Breast epithelium (tissue), 4 donors: Measurements from ENCODE around the gene UBE2G1. TPM values are rescaled to one million over a fixed set of nuclear protein-coding genes. Genes with fewer than 3 reads are reported as not detected.

Experiments
- DNase-seq, 2 donors: peaks; one replicate each; pipeline ENCODE4 v3.0.0-alpha.2; 2019; ENCODE audit warnings: low spot score in 2 of 2
- H3K27ac ChIP-seq, 2 donors: fragments of 200-600 bp; sonication (generic) in 1 of 2; one replicate each; pipeline ENCODE4 v1.5.1; 2016 to 2019; ENCODE audit warnings: mild to moderate bottlenecking in 1 of 2
- H3K27me3 ChIP-seq, 2 donors: fragments of 200-600 bp; sonication (generic) in 1 of 2; one replicate each; pipeline versions ENCODE4 v1.5.1 to v1.6.0; 2017 to 2019; ENCODE audit warnings: control low read depth in 1 of 2, mild to moderate bottlenecking in 1 of 2
- H3K36me3 ChIP-seq: fragments of 200-600 bp; one replicate; pipeline ENCODE4 v1.5.1; 2019
- H3K4me1 ChIP-seq, 2 donors: fragments of 200-600 bp; sonication (generic); one replicate each; pipeline ENCODE4 v1.5.1; 2016 to 2019; ENCODE audit warnings: control low read depth in 1 of 2
- H3K4me3 ChIP-seq, 3 donors: fragments of 200-600 bp; sonication (generic); 1 replicate in 2 of 3; 2 replicates in 1 of 3; pipeline ENCODE4 v1.5.1; 2016 to 2019; ENCODE audit warnings: mild to moderate bottlenecking in 3 of 3, moderate library complexity in 2 of 3
- H3K9me3 ChIP-seq, 2 donors: fragments of 200-600 bp; sonication (generic) in 1 of 2; one replicate each; pipeline ENCODE4 v1.5.1; 2016 to 2019; ENCODE audit warnings: control low read depth in 1 of 2
- POLR2A ChIP-seq: fragments of 450-650 bp; IDR thresholded peaks from one replicate; pipeline ENCODE4 v1.6.1; 2016; ENCODE audit warnings: antibody characterized with exemption, mild to moderate bottlenecking, moderate library complexity
- POLR2AphosphoS5 ChIP-seq, 3 donors: sonication (generic); formaldehyde crosslinking; IDR thresholded peaks; one replicate each; pipeline ENCODE4 v1.6.1; 2017; ENCODE audit warnings: antibody characterized with exemption in 3 of 3
- intact Hi-C: fragments of 100-400 bp; cut with DNase I; formaldehyde crosslinking; loops from one replicate; pipeline ENCODE4 v1.15.1; 2023; ENCODE audit warnings: low total_unique reads
- total RNA-seq, 3 donors: library from RNA; depleted of rRNA; stranded (reverse); fragments of >200 nt; gene quantifications; one replicate each; pipeline ENCODE4 v1.1.0, GENCODE V29; 2016
- TF ChIP-seq, protein P1 (sequence below), 3 donors: fragments of 450-650 bp; IDR thresholded peaks; one replicate each; pipeline ENCODE4 v1.5.1; 2016 to 2017; ENCODE audit warnings: antibody characterized with exemption in 3 of 3, mild to moderate bottlenecking in 3 of 3, moderate library complexity in 3 of 3

UBE2G1 gene
- total RNA-seq, 3 donors from 2014 or later = 43.3 to 56.5 (median 43.4) TPM

DNA sequence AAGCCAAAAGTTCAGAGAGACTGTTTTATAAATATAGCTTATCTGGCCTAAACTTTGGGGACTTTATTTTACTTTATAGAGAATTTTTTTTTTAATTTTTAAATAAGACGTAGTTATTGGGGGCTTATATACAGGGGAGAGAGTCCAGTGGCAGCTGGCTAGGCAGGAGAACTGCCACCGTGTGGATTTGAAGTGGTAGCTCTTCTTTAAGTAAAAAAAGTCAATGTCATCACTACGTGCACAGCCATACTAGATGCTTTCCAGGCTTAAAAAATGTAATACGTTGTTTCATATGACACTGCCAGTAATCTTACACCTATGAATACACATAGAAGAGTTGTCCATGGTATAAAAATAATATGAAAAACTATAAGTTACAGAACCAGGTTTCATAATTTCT is 70.8 kb downstream of the UBE2G1 start:
- intact Hi-C loops = no loop called here
- Histone ChIP-seq H3K9me3 (no peaks in the 10 kb centered on the region), H3K4me3 (no peak overlapping the region), H3K27me3 (no peaks in the 10 kb centered on the region), H3K4me1 (no peaks in the 10 kb centered on the region), H3K36me3 (no peaks in the 10 kb centered on the region), H3K27ac (no peak overlapping the region)
- TF ChIP-seq, protein P1, sequence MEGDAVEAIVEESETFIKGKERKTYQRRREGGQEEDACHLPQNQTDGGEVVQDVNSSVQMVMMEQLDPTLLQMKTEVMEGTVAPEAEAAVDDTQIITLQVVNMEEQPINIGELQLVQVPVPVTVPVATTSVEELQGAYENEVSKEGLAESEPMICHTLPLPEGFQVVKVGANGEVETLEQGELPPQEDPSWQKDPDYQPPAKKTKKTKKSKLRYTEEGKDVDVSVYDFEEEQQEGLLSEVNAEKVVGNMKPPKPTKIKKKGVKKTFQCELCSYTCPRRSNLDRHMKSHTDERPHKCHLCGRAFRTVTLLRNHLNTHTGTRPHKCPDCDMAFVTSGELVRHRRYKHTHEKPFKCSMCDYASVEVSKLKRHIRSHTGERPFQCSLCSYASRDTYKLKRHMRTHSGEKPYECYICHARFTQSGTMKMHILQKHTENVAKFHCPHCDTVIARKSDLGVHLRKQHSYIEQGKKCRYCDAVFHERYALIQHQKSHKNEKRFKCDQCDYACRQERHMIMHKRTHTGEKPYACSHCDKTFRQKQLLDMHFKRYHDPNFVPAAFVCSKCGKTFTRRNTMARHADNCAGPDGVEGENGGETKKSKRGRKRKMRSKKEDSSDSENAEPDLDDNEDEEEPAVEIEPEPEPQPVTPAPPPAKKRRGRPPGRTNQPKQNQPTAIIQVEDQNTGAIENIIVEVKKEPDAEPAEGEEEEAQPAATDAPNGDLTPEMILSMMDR (IDR thresholded peaks at IDR 0.05) = no peak
- TF ChIP-seq POLR2A (no peak), POLR2AphosphoS5 (IDR thresholded peaks at IDR 0.05) (no peak)
- DNase-seq = no peak

DNA sequence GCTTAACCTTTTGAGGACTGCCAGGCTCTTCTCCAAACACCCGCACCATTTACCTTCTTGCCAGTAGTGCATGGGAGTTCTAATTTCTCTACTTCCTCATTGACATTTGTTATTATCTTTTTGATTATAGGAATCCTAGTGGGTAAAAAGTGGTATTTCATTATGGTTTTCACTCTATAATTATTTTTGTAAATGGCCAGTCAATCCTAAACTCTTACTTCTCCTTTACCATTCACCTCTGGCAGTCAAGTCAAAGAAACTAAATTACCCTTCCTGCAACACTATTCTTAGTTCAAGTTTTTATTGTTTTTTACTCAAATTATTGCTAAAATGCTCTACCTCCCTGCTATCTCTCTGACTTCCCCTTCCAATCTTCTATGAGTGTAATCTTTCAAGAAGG is 72.9 kb downstream of the UBE2G1 start:
- no peak for DNase-seq
- no peaks in the 10 kb centered on the region for H3K9me3 ChIP-seq
- no peak overlapping the region for H3K4me3 ChIP-seq
- H3K36me3 ChIP-seq = no peaks in the 10 kb centered on the region
- no peak overlapping the region for H3K27ac ChIP-seq
- no peaks in the 10 kb centered on the region for H3K4me1 ChIP-seq
- H3K27me3 ChIP-seq = no peaks in the 10 kb centered on the region
- TF ChIP-seq, protein P1 (IDR thresholded peaks at IDR 0.05) = no peak
- no peak for TF ChIP-seq POLR2A
- TF ChIP-seq POLR2AphosphoS5 (IDR thresholded peaks at IDR 0.05) = no peak
- intact Hi-C loops = no loop called here

DNA sequence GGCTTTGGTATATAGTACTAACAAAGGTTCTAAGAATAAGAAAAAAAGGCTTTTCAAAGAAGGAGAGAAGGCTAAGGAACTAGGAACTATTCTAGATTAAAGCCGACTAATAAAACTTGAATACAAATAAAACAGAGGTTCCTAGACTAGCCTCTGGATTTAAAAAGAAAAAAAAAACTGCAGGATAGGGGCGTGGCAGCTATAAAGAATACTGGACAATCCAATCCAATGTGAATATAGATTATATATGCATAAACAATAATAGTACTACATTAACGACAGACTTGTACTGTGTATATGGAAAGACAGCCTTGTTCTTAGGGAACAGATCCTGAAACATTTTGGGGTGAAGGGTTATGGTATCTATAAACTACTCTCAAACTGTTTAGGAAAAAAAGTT is 78.8 kb downstream of the UBE2G1 start:
- no peaks in the 10 kb centered on the region for H3K27me3 ChIP-seq
- no peaks in the 10 kb centered on the region for H3K4me1 ChIP-seq
- intact Hi-C loops = no loop called here
- H3K4me3 ChIP-seq = no peak overlapping the region
- no peaks in the 10 kb centered on the region for H3K9me3 ChIP-seq
- no peaks in the 10 kb centered on the region for H3K36me3 ChIP-seq
- no peak for DNase-seq
- TF ChIP-seq, protein P1 (IDR thresholded peaks at IDR 0.05) = no peak
- TF ChIP-seq POLR2AphosphoS5 (IDR thresholded peaks at IDR 0.05) (no peak), POLR2A (no peak)
- H3K27ac ChIP-seq = no peak overlapping the region

DNA sequence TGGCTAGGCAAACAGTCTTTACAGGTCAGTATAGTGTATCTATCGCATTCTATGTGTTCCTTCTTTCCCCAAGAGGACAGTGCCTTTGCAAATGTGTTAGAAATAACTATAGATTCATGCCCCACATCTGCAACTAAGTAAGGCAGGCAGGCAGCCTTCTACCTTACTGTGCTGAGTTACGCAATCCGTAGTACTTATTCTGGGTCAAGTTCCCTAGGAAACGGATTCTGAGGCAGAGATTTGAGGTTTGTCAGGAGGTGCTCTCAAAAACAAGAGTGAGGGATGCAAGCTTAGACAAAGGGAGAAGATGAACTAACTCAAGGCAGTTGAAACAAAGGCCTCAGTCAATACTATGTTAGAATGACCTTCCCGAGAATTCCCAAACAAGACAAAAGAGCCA is 90.0 kb downstream of the UBE2G1 start:
- DNase-seq = no peak
- H3K4me1 ChIP-seq = no peaks in the 10 kb centered on the region
- no peaks in the 10 kb centered on the region for H3K9me3 ChIP-seq
- no peaks in the 10 kb centered on the region for H3K27me3 ChIP-seq
- no peak overlapping the region for H3K4me3 ChIP-seq
- TF ChIP-seq, protein P1 (IDR thresholded peaks at IDR 0.05) = no peak
- TF ChIP-seq POLR2AphosphoS5 (IDR thresholded peaks at IDR 0.05) = no peak
- TF ChIP-seq POLR2A = no peak
- H3K36me3 ChIP-seq = no peaks in the 10 kb centered on the region
- H3K27ac ChIP-seq = no peak overlapping the region
- intact Hi-C loops = no loop called here

DNA sequence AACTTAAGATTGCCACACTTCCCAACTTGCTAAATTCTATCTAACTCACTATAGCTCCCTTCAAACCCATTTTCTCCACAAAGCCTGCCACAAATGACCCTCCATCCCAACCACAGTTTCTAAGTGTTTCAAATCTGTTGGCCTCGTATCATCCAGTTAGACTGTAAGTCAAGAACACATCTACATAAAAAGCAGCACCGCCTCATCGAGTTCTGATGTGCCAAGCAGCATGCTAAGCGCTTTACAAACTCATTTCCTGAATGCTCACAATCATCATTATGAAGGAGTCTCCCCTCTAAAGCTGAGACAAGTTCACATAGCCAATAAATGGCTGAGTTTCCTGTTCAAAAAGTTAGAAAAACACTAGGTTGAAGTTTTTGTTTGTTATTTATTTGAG is 93.5 kb downstream of the UBE2G1 start:
- Histone ChIP-seq H3K4me1 (no peaks in the 10 kb centered on the region), H3K27me3 (no peaks in the 10 kb centered on the region), H3K4me3 (no peak overlapping the region), H3K36me3 (no peaks in the 10 kb centered on the region), H3K9me3 (no peaks in the 10 kb centered on the region), H3K27ac (no peak overlapping the region)
- no peak for TF ChIP-seq POLR2AphosphoS5 (IDR thresholded peaks at IDR 0.05)
- TF ChIP-seq, protein P1 (IDR thresholded peaks at IDR 0.05) = no peak
- TF ChIP-seq POLR2A = no peak
- intact Hi-C loops = no loop called here
- no peak for DNase-seq
